ENCODE results near the gene ZNF516.
A peak's percentile ranks its signal among the peaks of the same experiment; 100 is the strongest.
"Not testable (repeated sequence)": the region's sequence is repeated elsewhere in the genome, so short reads cannot be mapped to it uniquely, and the experiment has no call there.

ZNF516 gene, protein sequence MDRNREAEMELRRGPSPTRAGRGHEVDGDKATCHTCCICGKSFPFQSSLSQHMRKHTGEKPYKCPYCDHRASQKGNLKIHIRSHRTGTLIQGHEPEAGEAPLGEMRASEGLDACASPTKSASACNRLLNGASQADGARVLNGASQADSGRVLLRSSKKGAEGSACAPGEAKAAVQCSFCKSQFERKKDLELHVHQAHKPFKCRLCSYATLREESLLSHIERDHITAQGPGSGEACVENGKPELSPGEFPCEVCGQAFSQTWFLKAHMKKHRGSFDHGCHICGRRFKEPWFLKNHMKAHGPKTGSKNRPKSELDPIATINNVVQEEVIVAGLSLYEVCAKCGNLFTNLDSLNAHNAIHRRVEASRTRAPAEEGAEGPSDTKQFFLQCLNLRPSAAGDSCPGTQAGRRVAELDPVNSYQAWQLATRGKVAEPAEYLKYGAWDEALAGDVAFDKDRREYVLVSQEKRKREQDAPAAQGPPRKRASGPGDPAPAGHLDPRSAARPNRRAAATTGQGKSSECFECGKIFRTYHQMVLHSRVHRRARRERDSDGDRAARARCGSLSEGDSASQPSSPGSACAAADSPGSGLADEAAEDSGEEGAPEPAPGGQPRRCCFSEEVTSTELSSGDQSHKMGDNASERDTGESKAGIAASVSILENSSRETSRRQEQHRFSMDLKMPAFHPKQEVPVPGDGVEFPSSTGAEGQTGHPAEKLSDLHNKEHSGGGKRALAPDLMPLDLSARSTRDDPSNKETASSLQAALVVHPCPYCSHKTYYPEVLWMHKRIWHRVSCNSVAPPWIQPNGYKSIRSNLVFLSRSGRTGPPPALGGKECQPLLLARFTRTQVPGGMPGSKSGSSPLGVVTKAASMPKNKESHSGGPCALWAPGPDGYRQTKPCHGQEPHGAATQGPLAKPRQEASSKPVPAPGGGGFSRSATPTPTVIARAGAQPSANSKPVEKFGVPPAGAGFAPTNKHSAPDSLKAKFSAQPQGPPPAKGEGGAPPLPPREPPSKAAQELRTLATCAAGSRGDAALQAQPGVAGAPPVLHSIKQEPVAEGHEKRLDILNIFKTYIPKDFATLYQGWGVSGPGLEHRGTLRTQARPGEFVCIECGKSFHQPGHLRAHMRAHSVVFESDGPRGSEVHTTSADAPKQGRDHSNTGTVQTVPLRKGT

GRCh38 chr18:76495006-76495370 lies at the start of gene ZNF516:
ZNF516 (minus strand) TSS chr18:76495242; CDS start chr18:76443054, 52,188 bp downstream.
- DNase-seq: no peak

DNA sequence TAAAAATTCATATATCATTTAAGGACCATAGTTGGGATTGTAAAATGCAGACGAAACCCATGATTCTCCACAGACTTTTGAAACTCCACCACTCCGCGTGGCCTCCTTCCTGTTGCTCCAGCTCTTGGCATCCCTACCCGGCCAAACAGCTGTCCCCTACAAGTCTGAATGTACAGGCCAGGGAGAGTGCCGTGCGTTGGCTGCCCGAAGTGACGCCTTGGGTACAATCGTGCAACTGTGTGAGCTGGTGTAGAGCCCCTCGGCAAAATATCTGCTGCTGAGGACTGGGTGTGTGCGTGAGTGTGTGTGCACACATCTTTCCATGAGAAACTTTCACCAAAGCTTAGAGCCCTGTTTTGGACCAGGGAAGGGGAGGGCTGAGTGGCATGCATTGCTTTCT lies 43.8 kb upstream of the ZNF516 start:
- DNase-seq: no peak

- DNase-seq: no peak
Observed at GRCh38 chr18:76537621-76538020, 42.6 kb upstream of the ZNF516 start.

GRCh38 chr18:76536593-76536992 lies 41.6 kb upstream of the ZNF516 start:
- not testable (repeated sequence) for DNase-seq

- no peak for DNase-seq
Observed at GRCh38 chr18:76532875-76533274, 37.8 kb upstream of the ZNF516 start.

DNA sequence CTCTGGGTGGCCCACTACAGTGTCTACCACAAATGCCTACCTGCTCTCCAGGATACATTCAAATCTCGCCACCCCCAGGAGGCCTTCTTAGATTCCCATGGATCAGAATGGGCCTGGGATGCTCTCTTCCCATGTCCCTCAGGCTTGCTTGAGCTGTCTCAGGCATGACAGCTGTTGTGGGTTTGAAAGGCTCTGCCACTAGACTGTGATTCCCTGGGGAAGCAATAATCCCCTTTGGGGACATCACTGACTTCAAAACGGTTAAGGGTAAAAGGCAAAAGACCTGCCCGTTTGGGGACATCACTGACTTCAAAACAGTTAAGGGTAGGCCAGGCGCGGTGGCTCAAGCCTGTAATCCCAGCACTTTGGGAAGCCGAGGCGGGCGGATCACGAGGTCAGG lies 35.8 kb upstream of the ZNF516 start:
- no peak for DNase-seq

DNA sequence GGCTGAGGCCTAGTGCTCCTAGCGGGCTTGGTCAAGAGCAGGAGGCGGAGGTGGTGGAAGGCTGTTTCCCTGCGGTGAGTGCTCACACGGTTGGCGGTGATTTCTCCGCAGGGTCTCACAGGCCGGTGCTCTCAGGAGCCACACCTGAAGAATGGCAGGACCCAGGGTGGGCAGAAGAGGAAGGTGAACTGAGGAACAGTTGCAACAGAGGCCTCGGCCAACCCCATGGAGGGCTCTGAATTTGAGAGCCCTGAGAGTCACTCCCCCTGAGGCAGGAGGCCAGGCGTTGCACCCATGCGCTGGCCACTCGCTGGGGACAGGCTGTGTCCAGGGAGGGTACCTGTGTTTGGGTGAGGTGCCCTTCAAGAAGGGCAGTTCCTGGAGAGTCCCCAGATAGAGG lies 35.3 kb upstream of the ZNF516 start:
- DNase-seq: no peak

DNA sequence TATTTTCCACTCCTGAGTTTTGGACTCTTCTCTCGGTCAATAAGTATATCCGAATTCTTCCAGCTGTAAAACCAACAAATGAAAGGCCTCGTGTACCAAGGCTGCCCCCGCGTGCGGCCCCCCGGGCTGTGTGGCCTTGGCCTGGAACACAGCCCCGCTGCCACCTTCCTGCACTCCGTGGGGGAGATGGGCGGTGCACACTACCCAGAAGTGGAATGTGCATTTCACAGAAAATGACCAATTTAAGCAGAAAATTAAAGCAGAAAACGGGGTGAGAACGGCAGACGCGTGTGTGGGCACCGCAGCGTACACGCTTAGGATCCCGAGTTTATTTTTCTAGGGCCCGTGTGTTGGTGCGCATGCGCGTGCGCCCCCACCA lies 34.4 kb upstream of the ZNF516 start:
- DNase-seq: no peak

DNA sequence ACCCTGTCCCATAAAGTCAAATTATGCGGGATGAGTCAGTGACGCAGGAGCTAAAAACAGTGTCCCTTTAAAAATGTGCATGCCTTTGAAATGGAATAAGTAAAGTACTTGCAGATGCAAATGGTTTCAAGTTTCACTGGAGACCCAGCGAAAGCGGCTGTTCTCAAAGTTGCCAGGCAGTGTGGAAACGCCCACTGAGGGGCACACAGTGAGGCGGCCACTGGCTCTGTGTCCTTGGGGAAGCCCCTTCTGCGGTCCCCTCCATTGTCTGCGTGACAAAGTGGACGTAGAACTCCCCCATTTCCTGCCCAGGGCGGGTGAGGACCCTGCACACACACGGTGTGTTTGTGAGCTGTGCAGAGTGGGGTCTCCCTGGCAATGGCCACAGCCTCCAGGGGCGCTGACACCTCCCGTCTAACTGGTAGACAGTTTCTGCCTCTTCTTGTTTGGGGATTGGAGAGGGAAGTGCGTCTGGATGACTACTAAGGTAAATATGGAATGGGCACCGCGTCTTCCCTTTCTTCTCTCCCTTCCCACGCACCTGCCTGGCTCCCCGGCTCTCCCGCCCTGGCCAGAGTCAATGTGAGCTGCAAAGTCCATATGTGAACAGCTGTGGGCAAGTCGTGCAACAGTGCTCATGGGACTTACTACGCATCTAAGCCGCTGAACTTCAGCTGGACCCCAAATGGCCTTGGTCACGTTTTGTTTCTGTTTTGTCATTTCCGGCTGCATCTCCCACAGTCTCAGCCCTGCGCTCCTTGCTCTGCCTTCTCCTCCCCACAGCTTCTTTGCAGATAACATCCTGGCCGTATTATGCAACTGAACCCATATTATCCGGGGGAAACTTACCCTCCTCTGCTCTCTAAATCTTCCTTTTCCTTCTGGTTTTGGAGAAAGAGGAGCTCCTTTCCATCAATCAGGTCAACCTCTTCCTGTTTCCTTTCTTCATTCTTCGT lies 33.7 kb upstream of the ZNF516 start:
- DNase-seq: peak; percentile 92

GRCh38 chr18:76525911-76526310 lies 30.9 kb upstream of the ZNF516 start:
- DNase-seq: no peak

GRCh38 chr18:76524900-76525698 lies 30.1 kb upstream of the ZNF516 start:
- no peak for DNase-seq

DNA sequence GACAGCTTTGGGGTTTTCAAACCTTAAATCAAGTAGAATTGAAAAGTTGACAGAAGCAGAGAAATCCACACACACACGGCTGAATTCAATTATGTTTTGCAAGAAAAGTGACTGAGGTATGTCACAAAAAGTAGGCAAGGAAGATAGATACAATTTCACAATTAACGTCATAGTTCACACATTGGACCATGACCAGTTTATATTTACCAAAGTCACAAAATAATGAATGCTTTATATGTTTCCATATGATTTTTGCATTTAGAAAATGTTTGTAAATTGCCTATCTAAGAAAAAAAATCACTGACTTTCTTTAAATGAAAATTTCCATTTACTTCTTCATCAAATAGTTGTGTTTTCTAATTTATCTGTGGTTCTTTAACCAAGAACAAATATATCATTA lies 29.4 kb upstream of the ZNF516 start:
- DNase-seq: no peak

DNA sequence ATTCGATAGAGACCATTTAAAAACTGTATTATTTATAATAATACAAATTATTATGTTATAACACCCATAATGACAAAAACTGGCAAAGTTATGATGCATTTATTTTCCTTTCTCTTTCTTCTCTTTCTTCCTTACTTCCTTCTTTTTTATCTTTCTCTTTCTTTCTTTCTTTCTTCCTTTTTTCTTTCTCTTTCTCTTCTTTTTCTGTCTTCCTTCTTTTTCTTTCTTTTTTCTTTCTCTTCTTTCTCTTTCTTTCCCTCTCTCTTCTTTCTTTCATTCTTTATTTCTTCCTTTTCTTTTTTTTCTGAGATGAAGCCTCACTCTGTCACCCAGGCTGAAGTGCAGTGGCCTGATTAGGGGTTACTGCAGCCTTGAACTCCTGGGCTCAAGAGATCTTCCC lies 27.5 kb upstream of the ZNF516 start:
- no peak for DNase-seq

DNA sequence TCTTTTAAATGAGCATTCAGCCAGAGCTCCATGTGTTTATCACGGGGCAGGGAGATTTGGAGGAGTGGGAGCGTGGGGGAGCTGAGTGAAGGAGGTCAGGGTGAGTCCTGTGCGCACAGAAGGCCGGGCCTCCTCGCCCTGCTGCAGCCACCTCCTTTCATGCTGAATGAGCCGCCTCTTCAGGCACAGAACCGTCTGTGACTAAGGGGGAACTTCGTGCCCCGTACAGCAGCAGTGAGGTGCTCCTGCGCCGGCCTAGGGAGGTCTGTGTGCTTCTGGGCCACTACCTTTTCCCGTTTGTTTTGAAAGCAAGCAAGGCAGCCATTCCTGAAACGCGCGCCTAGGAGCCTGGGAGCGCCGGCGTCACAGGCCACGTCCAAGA lies 27.1 kb upstream of the ZNF516 start:
- DNase-seq: no peak

DNA sequence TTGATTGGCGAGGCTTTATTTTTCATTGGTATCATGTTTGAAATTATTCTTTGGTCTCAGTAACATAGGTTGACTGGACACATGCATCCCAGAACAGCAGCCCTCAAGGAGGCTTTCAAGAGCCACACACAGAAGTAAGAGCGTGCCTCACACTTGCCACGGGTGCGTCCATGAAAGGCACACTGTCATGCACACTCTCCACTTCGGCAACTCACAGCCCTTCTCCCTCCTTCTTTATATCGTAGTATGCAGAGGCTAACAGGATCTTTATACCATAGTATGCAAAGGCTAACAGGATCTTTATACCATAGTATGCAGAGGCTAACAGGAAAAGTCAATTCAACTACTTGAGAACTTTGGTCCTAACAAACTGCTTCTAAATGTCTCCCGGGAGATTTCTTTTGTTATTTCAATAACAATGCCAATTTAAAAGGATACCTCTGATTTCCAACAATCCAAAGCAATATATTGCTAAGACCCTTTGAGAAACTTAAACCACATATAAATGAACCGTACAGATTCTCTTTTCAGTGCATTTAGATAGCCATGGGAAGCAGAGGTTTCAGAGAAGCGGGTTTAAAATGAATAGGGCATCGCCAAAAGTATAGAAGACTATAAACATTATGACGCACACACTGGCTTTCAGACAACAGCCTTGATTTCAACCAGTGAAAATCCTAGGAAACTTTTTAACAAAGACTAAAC lies 26.5 kb upstream of the ZNF516 start:
- DNase-seq: no peak

DNA sequence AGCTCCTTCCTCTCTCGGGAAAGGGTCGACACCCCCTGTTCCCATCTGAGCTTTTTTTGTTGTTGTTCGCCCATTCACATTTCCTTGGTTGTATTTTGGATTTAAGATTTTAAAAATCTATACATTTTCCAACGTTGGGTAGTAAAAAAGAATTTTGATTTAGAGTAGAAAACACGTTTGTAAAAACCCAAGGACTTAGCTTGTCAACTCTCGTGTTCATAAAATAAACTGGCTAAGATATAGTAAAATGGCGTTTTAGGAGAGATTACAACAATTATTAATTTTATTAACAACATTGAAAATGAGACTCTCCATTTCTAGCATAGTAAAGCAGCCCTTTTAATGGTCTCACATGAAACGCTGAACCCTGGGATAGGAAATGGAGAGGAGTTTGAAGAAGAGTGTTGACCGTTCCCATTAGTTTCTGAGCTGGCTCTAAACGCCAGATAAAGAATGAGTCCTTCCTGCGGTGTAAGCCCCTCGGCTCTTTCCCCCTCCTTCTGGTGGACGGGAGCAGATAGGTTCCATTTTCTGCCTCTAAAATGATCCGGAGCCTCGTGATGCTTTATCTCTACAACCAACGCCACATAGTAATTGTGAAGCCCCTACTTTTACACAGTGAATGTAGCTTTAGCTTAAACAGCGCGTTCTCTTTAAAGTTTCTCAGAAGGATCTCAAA lies 24.0 kb upstream of the ZNF516 start:
- no peak for DNase-seq

DNA sequence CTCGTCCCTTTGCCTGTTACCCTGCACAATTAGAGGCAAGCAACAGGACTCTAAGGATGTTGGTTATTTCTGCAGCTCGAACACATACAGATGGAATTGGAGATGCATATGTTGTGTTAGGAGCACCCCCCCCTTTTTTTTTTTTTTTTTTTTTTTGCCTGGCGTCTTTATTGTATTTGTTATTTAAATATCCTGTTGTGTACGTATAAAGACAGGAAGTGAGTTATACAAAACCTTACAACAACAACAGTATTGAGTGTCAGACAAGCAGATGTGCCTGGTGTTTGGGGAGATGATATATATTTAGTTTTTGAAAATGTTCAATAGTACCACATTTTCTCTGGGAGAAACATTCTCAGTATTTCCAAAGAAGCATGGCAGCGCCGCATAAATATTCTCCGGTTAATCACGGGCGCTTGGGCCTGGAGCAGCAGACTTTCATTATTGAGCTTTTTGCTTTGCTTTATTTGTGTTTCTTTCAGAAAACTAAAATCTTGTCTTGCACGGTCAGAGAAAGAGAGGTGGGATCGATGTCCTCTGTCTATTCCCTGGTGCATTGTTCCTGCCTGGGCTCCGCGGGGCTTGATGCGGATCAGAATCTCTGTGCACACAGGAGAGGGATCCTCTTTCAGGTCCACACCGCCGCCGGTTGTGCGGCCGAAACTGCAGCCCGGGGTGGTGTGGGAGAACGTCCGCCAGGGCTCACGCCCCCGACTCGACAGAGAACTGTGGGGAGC lies 23.2 kb upstream of the ZNF516 start:
- peak; percentile 7 for DNase-seq

GRCh38 chr18:76515576-76515975 lies 20.5 kb upstream of the ZNF516 start:
- no peak for DNase-seq

DNA sequence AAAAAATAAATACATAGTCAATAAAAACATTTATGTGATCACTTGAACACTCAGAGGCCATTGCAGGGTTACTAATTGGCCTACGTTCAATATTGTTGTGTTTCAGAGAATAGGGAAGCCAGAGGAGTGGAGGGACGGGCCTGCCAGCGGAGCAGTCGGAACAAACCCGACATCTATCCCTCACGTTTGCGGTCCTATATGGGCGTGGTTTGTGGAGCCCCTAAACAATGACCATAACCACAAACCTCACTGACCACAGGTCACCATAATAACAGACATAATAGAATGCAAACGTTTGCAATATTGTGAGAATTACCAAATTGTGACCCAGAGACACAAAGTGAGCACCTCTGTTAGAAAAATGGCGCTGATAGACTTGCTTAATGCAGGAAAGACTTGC lies 19.5 kb upstream of the ZNF516 start:
- DNase-seq: peak; percentile 72
